Measurements from ENCODE around the gene ZNF664. TPM values are rescaled to one million over a fixed set of nuclear protein-coding genes. Genes with fewer than 3 reads are reported as not detected.

Gene ZNF664
- total and polyA plus RNA-seq, 2 of the 4 experiments (the other 2 are of a cell fraction) = 29.9 to 32.6 TPM

- Histone ChIP-seq H4K20me1 (ENCODE audit: insufficient read depth, low read length) (peaks cover 15% of the 10 kb centered on the region; the same call in 1 of the 2 replicates), H2BK5ac (ENCODE audit: low read depth, low read length, poor library complexity, severe bottlenecking) (no peak overlapping the region), H3K36me3 (ENCODE audit: control insufficient read depth, insufficient read depth, low read length) (peaks cover 6% of the 10 kb centered on the region; the same call in 1 of the 2 replicates), H4K8ac (ENCODE audit: low read depth in 2 of 2, low read length in 2 of 2) (no peak overlapping the region), H3K4me2 (ENCODE audit: low read depth, low read length) (no peak overlapping the region), H2BK120ac (ENCODE audit: low read depth, low read length) (no peak overlapping the region), H2BK15ac (ENCODE audit: low read depth, low read length) (no peak overlapping the region), H3K14ac (replicated peaks; ENCODE audit: low read depth, low read length) (no peak overlapping the region; the same call in 1 of the 2 replicates), H3K79me1 (ENCODE audit: low read depth in 1 of 2, low read length in 2 of 2) (peaks cover 31 to 61% of the 10 kb centered on the region in 2 experiments; a peak in 3 of 4 replicates), H2BK20ac (ENCODE audit: low read depth, low read length) (no peak overlapping the region), H3K9me1 (ENCODE audit: insufficient read depth, low read length) (peaks cover 15% of the 10 kb centered on the region), H3K27me3 (ENCODE audit: control insufficient read depth, insufficient read depth, low read length) (no peaks in the 10 kb centered on the region), H3K4ac (ENCODE audit: low read depth, low read length) (no peak overlapping the region), H2AK5ac (ENCODE audit: low read depth, low read length) (no peak overlapping the region), H4K5ac (ENCODE audit: low read depth, low read length) (no peak overlapping the region; the same call in 1 of the 2 replicates), H2AK9ac (replicated peaks; ENCODE audit: low read depth, low read length, poor library complexity) (no peak overlapping the region), H3K9me3 (ENCODE audit: control insufficient read depth, insufficient read depth, low read length) (no peaks in the 10 kb centered on the region), H3K23ac (ENCODE audit: low read depth, low read length) (no peak overlapping the region), H3K18ac (ENCODE audit: low read depth, low read length) (no peak overlapping the region), H3K9ac (ENCODE audit: low read depth, low read length) (no peak overlapping the region), H3K4me3 (ENCODE audit: insufficient read depth, low read depth, low read length) (no peak overlapping the region), H2AFZ (replicated peaks; ENCODE audit: low read length, poor library complexity) (no peak overlapping the region), H3K4me1 (ENCODE audit: control insufficient read depth, insufficient read depth, low read length) (peaks cover 24% of the 10 kb centered on the region), H4K91ac (ENCODE audit: insufficient read depth, low read depth, low read length) (no peak overlapping the region), H3K27ac (ENCODE audit: insufficient read depth, low read length) (no peak overlapping the region), H3K56ac (ENCODE audit: extremely low read depth, insufficient read depth, low read length) (no peak overlapping the region)
- DNase-seq (no peak), ATAC-seq (ENCODE audit: low read depth) (no peak)
- ChIA-PET CTCF (interaction anchor here (0.6 to 1.1 kb wide), 2 partner anchors 27 to 177 kb away, joined by 3 to 5 read pairs; no protein-coding TSS in a partner anchor), POLR2A (ENCODE audit: unreplicated experiment) (no interaction called here)
- in situ Hi-C loops (cut with MboI; ENCODE audit: low sequenced_read_pairs) (no loop called here), dilution Hi-C loops (cut with HindIII; ENCODE audit: low sequenced_read_pairs, unreplicated experiment) (no loop called here), intact Hi-C loops (cut with micrococcal nuclease) (no loop called here)
- 81% methylated on average over 5 of the region's 11 CpGs; no CpG with 5 or more reads in 1 of the 2 experiments for WGBS, 2 experiments (ENCODE audit: extremely low coverage in 2 of 2, insufficient read length in 1 of 2)
- no TSS peak for BruUV-seq (replicated peaks)
- TF ChIP-seq MXI1 (IDR thresholded peaks at IDR 0.05; ENCODE audit: borderline replicate concordance, low read depth, low read length) (no peak), RCOR1 (IDR thresholded peaks at IDR 0.05; ENCODE audit: insufficient replicate concordance, low read length) (no peak), BHLHE40 (IDR thresholded peaks at IDR 0.05; ENCODE audit: low read depth, low read length) (no peak), SMC3 (IDR thresholded peaks at IDR 0.05; ENCODE audit: low read depth, low read length) (no peak), NFE2L2 (IDR thresholded peaks at IDR 0.05; ENCODE audit: low read depth, low read length) (no peak), CHD1 (IDR thresholded peaks at IDR 0.05; ENCODE audit: low read depth, low read length) (no peak), ELK1 (IDR thresholded peaks at IDR 0.05; ENCODE audit: borderline replicate concordance, low read depth, low read length) (no peak), FOS (IDR thresholded peaks at IDR 0.05; ENCODE audit: low read depth, low read length) (no peak), MAFK (IDR thresholded peaks at IDR 0.05; ENCODE audit: low read depth, low read length) (no peak), CTCF (conservative IDR thresholded peaks at IDR 0.05; ENCODE audit: low read depth, low read length) (no peak), USF2 (IDR thresholded peaks at IDR 0.05; ENCODE audit: low read depth, low read length) (no peak), CEBPB (IDR thresholded peaks at IDR 0.05; ENCODE audit: low read depth, low read length) (no peak), POLR2A (IDR thresholded peaks at IDR 0.05; ENCODE audit: low read depth, low read length) (no peak), MAZ (IDR thresholded peaks at IDR 0.05; ENCODE audit: borderline replicate concordance, low read depth, low read length) (no peak), RFX5 (IDR thresholded peaks at IDR 0.05; ENCODE audit: low read depth, low read length) (no peak)
Observed at GRCh38 chr12:124006085-124006845, 33.2 kb downstream of the ZNF664 start.

Data from IMR-90 (cell line).